Measurements from ENCODE around the gene GAB2.

DNA sequence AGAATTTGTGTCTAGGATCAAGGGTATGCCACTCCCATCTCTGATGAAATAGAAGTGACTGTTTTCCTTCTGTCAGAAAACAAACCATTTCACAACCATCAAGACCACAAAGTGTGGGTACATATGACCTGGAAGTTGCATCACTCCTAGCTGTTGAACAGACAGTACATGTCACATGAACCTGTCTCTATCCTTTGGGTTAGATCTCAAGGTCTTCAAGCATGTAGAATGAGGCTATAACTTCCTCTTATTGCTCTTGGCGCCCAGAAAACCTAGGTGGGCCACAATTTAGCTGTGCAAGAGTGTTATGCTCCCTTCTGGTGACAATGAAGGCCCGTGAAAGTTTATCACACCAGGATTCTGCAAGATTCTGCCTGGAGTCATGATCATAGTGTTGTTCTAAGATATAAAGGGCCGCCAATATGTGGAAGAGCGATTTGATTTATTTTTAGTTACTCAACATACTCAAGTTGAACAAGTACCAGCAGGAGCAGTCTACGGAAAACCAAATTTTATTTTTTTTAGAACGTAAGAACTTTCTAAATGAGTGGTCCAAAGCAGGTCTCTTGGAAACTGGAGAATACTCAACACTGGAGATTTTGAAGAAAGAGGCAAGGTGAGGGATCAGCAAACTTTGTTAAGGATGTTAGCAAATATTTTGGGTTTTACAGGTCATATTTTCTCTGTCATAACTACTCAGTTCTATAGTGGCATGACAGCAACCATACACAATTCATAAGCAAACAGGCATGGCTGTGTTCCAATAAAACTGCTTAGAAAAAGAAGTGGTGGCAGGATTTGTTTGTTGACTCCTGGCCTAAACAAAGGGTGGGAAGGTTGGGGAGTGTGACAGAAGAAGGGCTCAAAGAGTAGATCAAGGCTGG, 127.1 kb downstream of the GAB2 start:
- TF ChIP-seq CTCF (IDR thresholded peaks at IDR 0.05), result no peak
- no peak for TF ChIP-seq EP300 (IDR thresholded peaks at IDR 0.05)
